CD4-positive, alpha-beta T cell treated with Interleukin-17A for 4 hours (primary cell): ENCODE data around the gene TBCD.

Experiments used
- DNase-seq: peaks from one replicate; pipeline ENCODE4 v3.0.0-alpha.2; 2020; ENCODE audit warnings: mixed read lengths

TBCD gene

GRCh38 chr17:82812601-82813000 is 60.7 kb downstream of the TBCD start:
- DNase-seq, result no peak

GRCh38 chr17:82813299-82814051 is 61.6 kb downstream of the TBCD start:
- no peak for DNase-seq

DNA sequence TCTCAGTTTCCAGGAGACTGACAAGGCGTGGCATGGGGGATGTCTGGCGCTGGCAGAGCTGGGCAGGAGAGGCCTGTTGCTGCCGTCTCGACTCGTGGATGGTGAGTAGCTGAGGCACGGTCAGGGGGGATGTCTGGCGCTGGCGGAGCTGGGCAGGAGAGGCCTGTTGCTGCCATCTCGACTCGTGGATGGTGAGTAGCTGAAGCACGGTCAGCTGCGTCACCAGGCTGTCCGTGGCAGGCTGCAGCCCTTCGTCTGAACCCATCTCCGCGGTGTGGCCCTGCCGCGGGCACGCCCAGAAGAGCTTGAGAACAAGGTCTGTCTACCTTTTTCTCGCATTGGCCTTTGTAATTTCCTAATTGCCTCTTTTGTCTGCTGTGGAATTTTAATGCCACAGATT is 63.0 kb downstream of the TBCD start:
- no peak for DNase-seq

GRCh38 chr17:82815354-82815753 is 63.5 kb downstream of the TBCD start:
- no peak for DNase-seq

DNA sequence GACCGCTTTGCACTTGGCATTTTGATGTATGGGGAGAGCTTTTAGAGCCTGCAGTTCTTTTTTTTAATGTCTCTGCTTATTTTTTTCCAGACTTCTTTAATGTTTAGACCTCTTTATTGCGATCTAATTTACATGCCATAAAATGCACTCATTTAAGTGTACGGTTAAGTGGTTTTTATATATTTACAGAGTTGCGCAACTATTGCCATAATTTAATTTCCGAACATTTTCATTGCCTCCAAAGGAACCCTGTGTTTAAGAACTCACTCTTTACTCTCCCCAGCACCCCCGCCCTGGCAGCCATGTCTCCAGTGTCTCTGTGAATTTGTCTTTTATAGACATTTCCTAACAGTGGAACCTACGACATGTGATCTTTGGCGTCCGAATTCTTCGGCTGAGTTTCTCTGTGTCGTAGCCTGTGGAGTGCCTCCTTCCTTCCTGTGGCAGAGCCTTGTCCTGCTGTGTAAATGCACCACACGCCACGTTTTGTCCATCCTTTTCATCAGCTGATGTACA is 64.0 kb downstream of the TBCD start:
- no peak for DNase-seq

DNA sequence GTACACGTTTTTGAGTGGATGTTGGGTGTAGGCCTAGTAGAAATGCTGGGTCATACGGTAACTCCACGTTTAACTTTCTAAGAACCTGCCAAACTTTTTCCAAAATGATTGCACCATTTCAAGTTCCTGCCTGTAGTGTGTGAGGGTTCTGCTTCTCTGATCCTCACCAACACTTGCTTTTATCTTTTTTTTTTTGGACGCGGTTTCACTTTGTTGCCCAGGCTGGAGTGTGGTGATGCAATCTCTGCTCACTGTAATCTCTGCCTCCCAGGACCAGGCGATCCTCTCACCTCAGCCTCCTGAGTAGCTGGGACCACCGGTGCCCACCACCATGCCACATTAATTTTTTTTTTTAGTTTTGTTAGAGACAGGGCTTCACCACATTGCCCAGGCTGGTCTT is 64.5 kb downstream of the TBCD start:
- DNase-seq, result no peak

DNA sequence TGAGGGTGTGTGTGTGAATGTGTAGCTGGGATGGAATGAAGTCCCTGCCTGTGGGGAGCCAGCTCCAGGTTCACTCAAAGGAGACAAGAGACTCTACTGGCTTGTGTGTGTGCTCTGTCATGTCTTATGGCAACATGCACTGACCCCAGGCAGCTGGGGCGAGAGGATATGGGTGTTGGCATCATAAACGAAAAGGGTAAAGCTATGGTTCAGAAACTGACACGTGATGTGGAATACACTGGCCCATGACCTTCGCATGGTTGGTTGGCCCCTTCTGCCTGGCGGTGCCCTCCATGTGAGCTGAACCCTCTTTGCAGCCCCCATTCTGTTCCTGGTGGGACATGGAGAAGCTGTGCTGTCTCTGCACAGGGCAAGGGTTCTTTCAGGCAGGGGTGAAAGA is 66.1 kb downstream of the TBCD start:
- DNase-seq, result no peak

DNA sequence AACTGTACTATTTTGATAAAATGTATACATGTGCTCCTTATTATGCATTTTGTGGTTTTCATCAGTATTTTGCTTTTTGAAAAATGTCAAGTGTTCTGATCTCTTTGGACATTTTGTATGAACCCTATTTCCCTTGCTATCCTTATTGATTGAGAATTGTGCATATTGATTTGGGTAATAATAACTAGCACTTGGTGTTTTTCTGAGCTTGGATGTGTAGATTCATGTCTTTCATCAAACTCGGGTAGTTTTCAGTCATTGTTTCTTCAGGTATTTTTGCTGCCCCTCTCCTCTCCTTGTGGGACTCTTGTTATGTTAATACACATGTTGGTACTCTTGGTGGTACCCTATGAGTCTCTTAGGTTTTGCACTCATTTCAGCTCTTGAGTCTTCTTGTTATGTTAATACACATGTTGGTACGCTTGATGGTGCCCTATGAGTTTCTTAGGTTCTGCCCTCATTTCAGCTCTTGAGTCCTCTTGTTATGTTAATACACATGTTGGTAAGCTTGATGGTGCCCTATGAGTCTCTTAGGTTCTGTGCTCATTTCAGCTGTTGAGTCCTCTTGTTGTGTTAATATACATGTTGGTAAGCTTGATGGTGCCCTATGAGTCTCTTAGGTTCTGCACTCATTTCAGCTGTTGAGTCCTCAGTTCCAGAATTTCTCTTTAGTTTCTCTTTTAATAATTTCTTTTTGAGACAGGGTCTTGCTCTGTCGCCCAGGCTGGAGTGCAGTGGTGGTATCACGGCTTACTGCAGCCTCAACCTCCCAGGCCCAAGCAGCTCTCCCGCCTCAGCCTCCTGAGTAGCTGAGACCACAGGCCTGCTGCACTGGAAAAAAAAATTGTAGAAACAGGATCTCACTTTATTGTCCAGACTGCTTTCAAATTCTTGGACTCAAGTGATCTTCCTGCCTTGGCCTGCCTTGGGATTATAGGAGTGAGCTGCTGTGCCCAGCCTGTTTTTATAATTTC is 68.7 kb downstream of the TBCD start:
- no peak for DNase-seq

DNA sequence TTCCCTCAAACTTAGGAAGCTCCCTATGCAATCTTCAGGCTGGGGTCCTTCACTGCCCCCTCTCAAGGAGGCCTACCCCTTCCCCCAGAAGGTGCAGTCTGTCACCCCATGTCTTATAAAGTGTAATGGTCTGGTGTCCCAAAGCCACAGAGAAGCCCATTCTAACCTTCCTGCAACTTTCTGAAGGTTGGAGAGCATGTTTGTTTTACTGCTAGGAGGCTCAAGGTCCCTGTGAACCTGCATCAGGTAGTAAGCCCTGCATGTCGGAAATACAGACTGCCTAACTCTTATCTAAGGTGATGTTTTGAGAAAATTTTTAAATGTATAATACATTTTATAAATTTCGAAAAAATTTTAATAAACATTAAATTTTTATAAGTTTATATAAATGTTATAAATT is 69.7 kb downstream of the TBCD start:
- no peak for DNase-seq

DNA sequence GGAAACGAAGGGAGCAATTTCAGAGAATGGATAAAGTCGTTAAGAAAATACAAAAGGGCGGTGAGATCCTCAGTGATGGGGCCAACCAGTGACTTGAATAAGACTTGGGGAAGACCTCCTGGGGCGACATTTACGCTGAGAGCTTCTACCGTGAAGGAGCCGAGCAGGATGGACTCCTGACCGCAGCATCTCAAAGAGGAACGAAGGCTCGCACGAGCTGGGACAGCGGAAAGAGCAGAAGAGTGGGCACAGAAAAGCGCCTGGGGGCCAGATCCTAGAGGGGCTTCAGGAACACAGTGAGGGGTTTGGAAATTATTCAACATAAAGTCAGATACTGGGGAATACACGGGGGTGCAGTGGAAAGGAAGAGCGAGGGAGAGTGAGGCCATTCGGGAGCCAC is 70.4 kb downstream of the TBCD start:
- DNase-seq, result no peak

DNA sequence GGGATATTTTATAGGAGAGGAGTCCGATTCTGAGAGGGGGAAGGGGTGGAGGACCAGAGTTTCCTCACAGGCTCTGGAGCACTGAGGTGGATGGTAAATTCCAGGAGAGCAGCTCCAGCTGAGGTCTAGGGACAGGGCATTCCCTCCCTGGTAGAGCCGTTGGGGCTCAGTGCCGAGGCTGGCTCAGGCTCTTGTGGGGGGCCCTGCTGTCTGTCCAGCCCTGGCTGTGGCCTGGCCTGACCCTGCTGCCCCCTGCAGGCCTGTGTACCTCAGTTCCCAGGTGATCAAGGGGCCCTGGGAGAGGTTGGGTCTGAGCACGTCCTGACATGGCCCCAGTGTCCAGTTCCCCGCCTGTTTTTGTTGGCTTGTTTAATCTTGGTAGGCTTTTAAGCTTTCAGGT is 71.1 kb downstream of the TBCD start:
- no peak for DNase-seq

DNA sequence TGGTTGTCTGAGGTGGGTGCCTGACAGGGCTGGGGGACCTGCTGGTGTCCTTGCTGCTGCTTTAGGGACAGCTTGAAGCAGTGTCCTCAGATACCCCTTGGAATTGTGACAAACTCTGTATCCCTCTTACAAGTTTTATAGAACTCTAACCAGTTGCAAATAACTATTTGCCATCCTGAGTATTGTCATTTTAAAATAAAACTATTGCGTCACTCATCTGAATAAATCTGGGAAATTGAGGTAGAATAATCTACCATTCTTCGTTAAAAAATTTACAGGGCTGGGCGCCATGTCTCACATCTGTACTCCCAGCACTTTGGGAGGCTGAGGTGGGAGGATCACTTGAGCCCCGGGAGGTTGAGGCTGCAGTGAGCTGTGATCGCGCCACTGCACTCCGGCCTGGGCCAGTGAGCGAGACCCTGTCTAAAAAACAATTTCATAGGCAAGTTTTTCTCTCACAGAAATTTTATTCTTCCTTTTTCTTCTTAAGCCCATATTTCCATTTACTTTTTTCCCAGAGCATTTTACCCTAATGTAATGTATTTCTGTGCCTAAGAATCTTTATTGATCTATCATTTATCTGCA is 73.8 kb downstream of the TBCD start:
- no peak for DNase-seq

DNA sequence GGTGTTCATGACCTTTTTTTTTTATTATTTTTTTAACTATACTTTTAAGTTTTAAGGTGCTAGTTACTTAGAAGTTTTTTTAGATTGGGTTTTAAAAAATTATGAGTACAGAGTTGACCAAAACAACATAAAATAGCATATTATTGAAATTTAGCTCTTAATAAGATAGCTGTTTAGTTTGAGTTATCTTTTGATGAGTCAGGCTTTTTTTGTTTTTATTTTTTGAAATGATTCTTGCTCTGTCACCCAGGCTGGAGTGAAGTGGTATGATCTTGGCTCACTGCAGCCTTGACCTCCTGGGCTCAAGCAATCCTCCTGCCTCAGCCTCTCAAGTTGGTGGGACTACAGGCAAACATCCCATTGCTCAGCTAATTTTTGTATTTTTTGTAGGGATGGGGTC is 74.3 kb downstream of the TBCD start:
- DNase-seq, result no peak

DNA sequence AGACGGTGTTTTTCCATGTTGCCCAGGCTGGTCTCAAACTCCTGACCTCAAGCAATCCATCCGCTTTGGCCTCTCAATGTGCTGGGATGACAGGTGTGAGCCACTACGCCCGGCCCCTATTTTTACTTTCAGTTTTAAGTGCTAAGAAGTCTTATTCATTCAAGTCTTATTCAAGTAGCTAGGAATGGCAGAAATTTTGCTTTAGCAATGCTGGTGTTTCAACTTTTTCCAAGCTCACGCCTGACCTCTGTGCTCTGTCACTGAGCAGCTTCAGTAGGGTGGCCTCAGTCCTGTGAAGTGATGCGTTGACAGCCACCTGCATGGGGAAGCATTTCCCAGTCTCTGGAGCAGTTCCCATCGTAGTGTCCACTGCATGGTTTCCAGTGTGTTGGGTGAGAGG is 75.1 kb downstream of the TBCD start:
- DNase-seq, result no peak

GRCh38 chr17:82828875-82829487 is 77.1 kb downstream of the TBCD start:
- DNase-seq, result no peak

- no peak for DNase-seq
Observed at GRCh38 chr17:82830249-82830661, 78.4 kb downstream of the TBCD start.

DNA sequence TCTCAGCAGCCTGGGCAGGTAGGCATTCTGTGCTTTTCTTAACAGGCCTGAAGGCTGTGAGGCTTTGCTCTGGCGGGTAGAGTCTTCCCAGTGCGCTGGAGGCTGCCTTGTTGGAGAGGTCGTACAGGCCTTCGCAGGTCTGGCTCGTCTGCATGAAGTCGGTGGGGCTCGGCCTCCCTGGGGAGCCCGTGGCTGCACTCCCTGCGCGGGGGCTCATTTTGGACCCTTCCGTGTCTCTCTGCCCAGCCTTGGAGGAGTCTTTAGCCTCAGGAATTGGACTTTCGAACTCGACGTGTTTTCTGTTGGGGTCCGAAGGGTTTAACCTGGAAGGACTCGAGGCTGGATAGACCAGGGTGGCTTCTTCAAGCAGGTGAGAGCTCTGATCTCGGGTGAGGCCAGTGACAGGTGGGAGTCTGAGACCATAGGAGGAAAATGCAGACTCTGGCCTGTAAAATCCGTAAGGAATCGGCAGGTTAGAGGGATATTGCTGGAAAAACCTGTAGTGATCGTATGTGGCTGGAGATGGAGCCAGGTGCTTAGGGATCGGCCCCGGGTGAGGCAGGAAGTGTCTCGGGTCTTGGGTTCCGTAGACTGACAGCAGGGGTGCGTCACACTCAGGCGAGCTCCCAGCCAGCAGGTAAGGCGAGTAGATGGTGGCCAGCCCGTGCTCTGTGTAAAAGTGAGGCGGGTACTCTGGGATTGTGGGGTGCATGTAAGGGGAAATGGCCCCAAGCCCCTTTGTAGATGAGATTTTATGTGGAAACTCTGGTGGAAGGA is 79.4 kb downstream of the TBCD start:
- DNase-seq, result no peak

DNA sequence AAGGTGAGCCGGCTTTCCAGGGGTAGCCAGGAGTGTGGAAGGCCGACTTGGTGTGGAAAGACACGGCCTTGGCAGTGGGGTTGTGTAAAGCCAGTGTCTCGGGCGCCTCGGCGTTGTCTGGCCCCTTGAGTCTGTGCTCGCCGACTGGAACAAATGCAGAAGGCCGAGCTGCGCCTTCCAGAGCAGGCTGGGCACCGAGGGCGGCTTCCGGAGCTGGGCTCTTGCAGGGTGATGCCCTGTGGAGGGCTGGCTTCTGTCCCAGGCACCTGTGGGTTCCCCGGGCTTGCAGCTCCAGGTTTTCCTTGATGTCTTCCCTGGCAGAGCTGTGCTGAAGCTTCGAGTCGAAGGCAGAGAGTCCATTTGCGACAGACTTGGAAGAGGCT is 79.9 kb downstream of the TBCD start:
- DNase-seq, result no peak

GRCh38 chr17:82832411-82832810 is 80.5 kb downstream of the TBCD start:
- no peak for DNase-seq

- no peak for DNase-seq
Observed at GRCh38 chr17:82832881-82833475, 81.1 kb downstream of the TBCD start.

DNA sequence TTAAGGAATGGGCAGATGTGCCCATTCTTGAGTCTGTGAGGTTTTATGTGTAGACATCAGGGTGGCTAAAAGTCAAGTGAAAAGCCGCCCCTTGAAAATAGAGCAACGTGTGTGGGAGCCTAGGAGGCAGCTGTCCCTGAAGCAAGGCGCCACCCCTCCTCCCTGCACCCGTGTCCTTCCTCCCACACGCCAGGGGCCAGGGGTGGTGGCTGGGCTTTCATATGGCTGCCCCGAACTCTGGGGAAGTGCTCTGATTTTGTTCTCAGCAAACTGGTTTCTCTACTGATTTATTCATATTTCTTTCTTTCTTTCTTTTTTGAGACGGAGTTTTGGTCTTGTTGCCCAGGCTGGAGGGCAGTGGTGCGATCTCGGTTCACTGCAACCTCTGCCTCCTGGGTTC is 83.3 kb downstream of the TBCD start:
- no peak for DNase-seq
